ENCODE results near the gene TFDP1. TPM values are rescaled to one million over a fixed set of nuclear protein-coding genes. Genes with fewer than 3 reads are reported as not detected.
"Not testable (repeated sequence)": the region's sequence is repeated elsewhere in the genome, so short reads cannot be mapped to it uniquely, and the experiment has no call there.

TFDP1 gene
- total RNA-seq, 1 donor from 2014 or later, result 36.1 TPM

GRCh38 chr13:113624235-113624587 lies 39.7 kb downstream of the TFDP1 start:
- ATAC-seq (peak; percentile 17), DNase-seq (ENCODE audit: low spot score) (peak; percentile 43)
- intact Hi-C loops (cut with DNase I), result no loop called here

- intact Hi-C loops (cut with DNase I); ATAC-seq; DNase-seq (ENCODE audit: low spot score): not testable (repeated sequence)
Measured at GRCh38 chr13:113624640-113625304, 40.2 kb downstream of the TFDP1 start.

GRCh38 chr13:113625965-113626721 lies 41.6 kb downstream of the TFDP1 start:
- DNase-seq (ENCODE audit: low spot score) (peak; percentile 42), ATAC-seq (no peak)
- intact Hi-C loops (cut with DNase I), result no loop called here

GRCh38 chr13:113627136-113627535 lies 42.6 kb downstream of the TFDP1 start:
- intact Hi-C loops (cut with DNase I), result no loop called here
- DNase-seq (ENCODE audit: low spot score) (peak; percentile 40), ATAC-seq (no peak)

GRCh38 chr13:113628291-113629270 lies 44.0 kb downstream of the TFDP1 start:
- ATAC-seq, result no peak
- DNase-seq (ENCODE audit: low spot score), result peak; percentile 49
- intact Hi-C loops (cut with DNase I), result no loop called here

- peak; percentile 27 for DNase-seq (ENCODE audit: low spot score)
- intact Hi-C loops (cut with DNase I), result no loop called here
- ATAC-seq, result no peak
Measured at GRCh38 chr13:113629866-113630265, 45.3 kb downstream of the TFDP1 start.

- intact Hi-C loops (cut with DNase I), result no loop called here
- peak; percentile 23 for DNase-seq (ENCODE audit: low spot score)
- no peak for ATAC-seq
Measured at GRCh38 chr13:113630296-113630695, 45.7 kb downstream of the TFDP1 start.

GRCh38 chr13:113630804-113631203 lies 46.3 kb downstream of the TFDP1 start:
- peak; percentile 37 for DNase-seq (ENCODE audit: low spot score)
- no peak for ATAC-seq
- intact Hi-C loops (cut with DNase I), result no loop called here

- ATAC-seq (no peak), DNase-seq (ENCODE audit: low spot score) (peak; percentile 48)
- intact Hi-C loops (cut with DNase I), result no loop called here
Measured at GRCh38 chr13:113631341-113632095, 47.0 kb downstream of the TFDP1 start.

- peak; percentile 40 for DNase-seq (ENCODE audit: low spot score)
- no peak for ATAC-seq
- intact Hi-C loops (cut with DNase I), result no loop called here
Measured at GRCh38 chr13:113632706-113633484, 48.3 kb downstream of the TFDP1 start.

- DNase-seq (ENCODE audit: low spot score) (peak; percentile 47), ATAC-seq (no peak)
- intact Hi-C loops (cut with DNase I), result no loop called here
Measured at GRCh38 chr13:113633485-113633873, 48.9 kb downstream of the TFDP1 start.

- ATAC-seq (no peak), DNase-seq (ENCODE audit: low spot score) (peak; percentile 10)
- intact Hi-C loops (cut with DNase I), result no loop called here
Measured at GRCh38 chr13:113634279-113635047, 49.9 kb downstream of the TFDP1 start.

GRCh38 chr13:113635048-113635420 lies 50.5 kb downstream of the TFDP1 start:
- intact Hi-C loops (cut with DNase I), result no loop called here
- ATAC-seq, result no peak
- peak; percentile 32 for DNase-seq (ENCODE audit: low spot score)

- intact Hi-C loops (cut with DNase I), result no loop called here
- DNase-seq (ENCODE audit: low spot score), result peak; percentile 36
- ATAC-seq, result no peak
Measured at GRCh38 chr13:113635709-113636108, 51.2 kb downstream of the TFDP1 start.

- no peak for ATAC-seq
- intact Hi-C loops (cut with DNase I), result no loop called here
- peak; percentile 42 for DNase-seq (ENCODE audit: low spot score)
Measured at GRCh38 chr13:113636266-113636963, 51.9 kb downstream of the TFDP1 start.

GRCh38 chr13:113637262-113638160 lies 53.0 kb downstream of the TFDP1 start:
- intact Hi-C loops (cut with DNase I), result no loop called here
- no peak for ATAC-seq
- DNase-seq (ENCODE audit: low spot score), result peak; percentile 42
